Sigmoid colon (tissue), 4 donors: ENCODE measurements around the gene PATJ.

Experiments
- CTCF ChIP-seq, 4 experiments: fragments of 450-650 bp in 3 of 4; fragments of 200-600 bp in 1 of 4; IDR thresholded peaks; one replicate each; pipeline ENCODE4 v1.5.1; 2016 to 2019; ENCODE audit warnings: antibody characterized with exemption in 4 of 4, mild to moderate bottlenecking in 3 of 4, moderate library complexity in 2 of 4
- POLR2A ChIP-seq, 2 donors: fragments of 450-650 bp; IDR thresholded peaks; one replicate each; pipeline ENCODE4 v1.6.1; 2016; ENCODE audit warnings: antibody characterized with exemption in 2 of 2, mild to moderate bottlenecking in 2 of 2, moderate library complexity in 2 of 2
- POLR2AphosphoS5 ChIP-seq, 4 donors: sonication (generic); formaldehyde crosslinking; IDR thresholded peaks; one replicate each; pipeline ENCODE4 v1.6.1; 2017; ENCODE audit warnings: antibody characterized with exemption in 4 of 4

DNA sequence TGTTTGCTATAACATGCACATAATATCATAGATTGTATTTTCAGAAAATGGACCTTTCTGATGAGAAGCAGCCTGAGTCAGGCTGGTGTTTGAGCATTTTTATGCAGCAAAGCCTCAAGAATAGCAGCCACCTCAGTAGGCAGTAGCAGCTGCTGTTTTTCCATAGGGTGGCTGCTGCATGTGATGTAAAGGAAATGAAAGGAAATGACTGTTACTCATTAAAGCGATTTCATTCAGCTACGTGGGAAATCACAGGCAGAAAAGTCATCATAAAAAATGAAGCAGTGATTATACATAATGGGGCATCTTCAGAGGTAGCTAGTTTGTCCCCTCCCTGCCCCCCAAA, 110.4 kb downstream of the PATJ start:
- TF ChIP-seq POLR2A (IDR thresholded peaks at IDR 0.05): no peak
- no peak for TF ChIP-seq CTCF (IDR thresholded peaks at IDR 0.05)
- TF ChIP-seq POLR2AphosphoS5 (IDR thresholded peaks at IDR 0.05): no peak
